Neutrophil (primary cell): ENCODE data around the gene TMEM51.

Source experiments
- H3K27ac ChIP-seq: fragments of 200-600 bp; sonication (generic); 2 replicates; pipeline ENCODE4 v1.5.1; 2016; ENCODE audit warnings: mild to moderate bottlenecking, moderate library complexity
- H3K27me3 ChIP-seq: fragments of 200-600 bp; sonication (generic); 2 replicates; pipeline ENCODE4 v1.6.0; 2016; ENCODE audit warnings: mild to moderate bottlenecking
- H3K36me3 ChIP-seq: fragments of 200-600 bp; sonication (generic); 2 replicates; pipeline ENCODE4 v1.5.1; 2017
- H3K4me1 ChIP-seq, 2 experiments: fragments of 200-600 bp in 1 of 2; sonication (generic) in 1 of 2; 1 replicate in 1 of 2; 2 replicates in 1 of 2; pipeline versions ENCODE4 v1.5.1 to v1.6.1; 2013 to 2016; ENCODE audit warnings: low read depth in 1 of 2, low read length in 1 of 2, mild to moderate bottlenecking in 1 of 2, moderate library complexity in 1 of 2; ENCODE audit not compliant: control insufficient read depth in 1 of 2, insufficient read depth in 1 of 2
- H3K4me3 ChIP-seq, 2 experiments: fragments of 200-600 bp in 1 of 2; sonication (generic) in 1 of 2; 1 replicate in 1 of 2; 2 replicates in 1 of 2; pipeline ENCODE4 v1.5.1; 2013 to 2016; ENCODE audit warnings: low read depth in 1 of 2, low read length in 1 of 2, mild to moderate bottlenecking in 1 of 2, moderate library complexity in 1 of 2
- H3K9me3 ChIP-seq: fragments of 200-600 bp; sonication (generic); 2 replicates; pipeline ENCODE4 v1.5.1; 2016
- TF ChIP-seq, protein P1 (sequence below): fragments of 200-600 bp; sonication (generic); IDR thresholded peaks from 2 replicates; pipeline ENCODE4 v1.5.1; 2016; ENCODE audit warnings: antibody characterized with exemption

TMEM51 gene

DNA sequence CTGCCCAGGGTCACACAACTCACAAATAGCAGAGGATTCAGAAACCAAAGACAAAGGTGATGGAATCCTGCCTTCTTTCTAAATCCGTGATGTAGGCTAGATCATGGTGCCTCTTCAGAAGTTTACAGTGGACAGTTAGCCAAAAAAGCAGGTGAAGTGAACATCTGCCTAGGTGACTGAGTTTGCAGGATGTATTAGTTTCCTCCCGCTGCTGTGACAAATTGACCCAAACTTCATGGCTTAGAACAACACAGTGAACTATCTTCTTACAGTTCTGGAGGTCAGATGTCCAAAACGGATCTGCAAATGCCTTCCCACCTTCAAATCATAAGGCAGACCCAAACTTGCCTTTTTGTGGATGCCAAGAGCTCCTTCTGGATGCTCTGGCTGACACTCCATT is 3.2 kb upstream of the TMEM51 start:
- Histone ChIP-seq H3K36me3 (no peaks in the 10 kb centered on the region), H3K27ac (no peak overlapping the region), H3K9me3 (no peaks in the 10 kb centered on the region), H3K4me1 (peaks cover 19 to 24% of the 10 kb centered on the region in 2 experiments), H3K27me3 (peaks cover 72% of the 10 kb centered on the region), H3K4me3 (no peak overlapping the region)
- TF ChIP-seq, protein P1, sequence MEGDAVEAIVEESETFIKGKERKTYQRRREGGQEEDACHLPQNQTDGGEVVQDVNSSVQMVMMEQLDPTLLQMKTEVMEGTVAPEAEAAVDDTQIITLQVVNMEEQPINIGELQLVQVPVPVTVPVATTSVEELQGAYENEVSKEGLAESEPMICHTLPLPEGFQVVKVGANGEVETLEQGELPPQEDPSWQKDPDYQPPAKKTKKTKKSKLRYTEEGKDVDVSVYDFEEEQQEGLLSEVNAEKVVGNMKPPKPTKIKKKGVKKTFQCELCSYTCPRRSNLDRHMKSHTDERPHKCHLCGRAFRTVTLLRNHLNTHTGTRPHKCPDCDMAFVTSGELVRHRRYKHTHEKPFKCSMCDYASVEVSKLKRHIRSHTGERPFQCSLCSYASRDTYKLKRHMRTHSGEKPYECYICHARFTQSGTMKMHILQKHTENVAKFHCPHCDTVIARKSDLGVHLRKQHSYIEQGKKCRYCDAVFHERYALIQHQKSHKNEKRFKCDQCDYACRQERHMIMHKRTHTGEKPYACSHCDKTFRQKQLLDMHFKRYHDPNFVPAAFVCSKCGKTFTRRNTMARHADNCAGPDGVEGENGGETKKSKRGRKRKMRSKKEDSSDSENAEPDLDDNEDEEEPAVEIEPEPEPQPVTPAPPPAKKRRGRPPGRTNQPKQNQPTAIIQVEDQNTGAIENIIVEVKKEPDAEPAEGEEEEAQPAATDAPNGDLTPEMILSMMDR: no peak

DNA sequence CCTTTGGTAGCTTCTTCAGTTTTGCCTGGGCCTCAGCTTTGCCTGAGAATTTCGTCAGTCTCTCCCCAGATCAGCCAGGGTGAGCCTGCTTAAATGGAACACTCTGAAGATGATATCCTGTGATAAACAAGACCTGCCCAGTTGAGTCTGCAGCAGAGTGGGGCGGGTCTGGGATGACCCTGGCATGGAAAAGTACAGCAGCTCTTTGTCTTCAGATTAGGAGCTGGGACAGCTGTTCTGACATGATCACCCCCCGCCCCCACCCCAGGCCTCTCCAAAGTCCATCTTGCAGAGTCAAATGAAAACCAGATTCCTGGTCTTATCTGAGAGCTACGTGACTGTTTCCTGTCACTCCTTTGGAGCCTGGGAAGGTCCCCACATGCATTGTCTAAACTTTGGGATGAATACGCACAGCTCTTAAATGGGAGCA is 2.2 kb upstream of the TMEM51 start:
- Histone ChIP-seq H3K27ac (no peak overlapping the region), H3K27me3 (peaks cover 82% of the 10 kb centered on the region), H3K4me1 (peaks cover 19 to 24% of the 10 kb centered on the region in 2 experiments), H3K9me3 (no peaks in the 10 kb centered on the region), H3K36me3 (no peaks in the 10 kb centered on the region), H3K4me3 (no peak overlapping the region)
- TF ChIP-seq, protein P1: no peak

DNA sequence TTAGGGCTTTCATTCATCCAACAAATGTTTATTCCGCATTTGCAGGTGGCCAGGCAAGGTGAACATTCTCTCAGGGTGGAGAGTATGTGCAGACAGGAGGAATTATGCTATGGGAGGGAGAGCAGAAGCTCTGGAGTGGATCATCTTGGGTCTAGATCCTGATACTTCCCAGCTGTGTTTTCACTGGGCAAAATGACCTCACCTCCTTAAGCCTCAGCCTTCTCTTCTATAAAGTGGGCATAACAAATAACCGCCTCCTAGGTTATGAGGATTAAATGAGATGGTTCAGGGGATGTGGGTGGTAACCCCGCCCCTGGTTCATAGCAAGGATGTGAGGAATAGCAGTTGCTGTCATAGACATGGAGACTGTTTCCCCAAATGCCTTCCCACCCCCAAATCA is 1.7 kb upstream of the TMEM51 start:
- peaks cover 87% of the 10 kb centered on the region for H3K27me3 ChIP-seq
- TF ChIP-seq, protein P1: no peak

DNA sequence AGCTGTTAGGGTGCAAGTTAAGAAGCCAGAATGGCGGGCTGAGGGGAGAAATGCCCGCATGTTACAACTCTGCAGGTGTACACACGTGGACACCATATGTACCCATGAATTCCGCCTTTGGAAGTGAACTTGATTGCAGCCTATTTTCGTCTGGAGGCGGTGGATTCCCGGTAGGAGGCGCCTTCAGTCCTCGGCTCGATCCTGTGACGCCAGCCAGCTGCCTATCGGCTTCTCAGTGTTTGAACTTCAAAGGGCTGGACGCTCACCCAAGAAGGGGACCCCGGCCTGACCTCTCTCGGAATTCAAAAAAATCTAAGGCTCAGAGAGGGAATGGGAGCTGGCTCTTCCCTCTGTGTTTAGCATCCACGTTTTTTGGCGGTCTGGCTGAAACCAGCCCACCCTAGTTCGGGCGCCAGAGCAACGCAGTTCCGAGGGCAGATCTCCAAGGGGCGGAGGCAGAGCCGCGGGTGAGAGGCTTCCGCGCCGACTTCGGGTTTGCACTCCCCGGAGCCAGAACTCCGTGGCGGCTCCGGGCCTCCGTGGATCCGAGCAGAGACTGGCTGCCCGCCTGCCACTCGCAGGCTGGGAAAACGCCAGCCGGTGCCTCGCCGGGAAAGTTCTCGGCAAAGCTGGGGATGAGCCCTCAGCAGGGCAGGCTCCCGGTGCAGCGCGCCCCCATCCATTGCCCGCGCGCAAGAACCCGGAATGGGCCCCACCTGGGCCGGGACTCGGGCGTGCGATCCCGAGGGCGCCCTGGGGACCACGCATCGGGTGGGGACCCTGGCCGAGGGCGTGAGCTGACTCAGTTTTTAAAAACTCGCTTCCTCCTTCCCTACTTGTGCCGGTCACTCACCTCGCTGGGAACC is 996 bp upstream of the TMEM51 start:
- Histone ChIP-seq H3K27me3 (peaks cover 94% of the 10 kb centered on the region), H3K27ac (no peak overlapping the region), H3K4me3 (no peak overlapping the region), H3K36me3 (no peaks in the 10 kb centered on the region), H3K4me1 (peaks cover 19 to 24% of the 10 kb centered on the region in 2 experiments), H3K9me3 (no peaks in the 10 kb centered on the region)
- TF ChIP-seq, protein P1: no peak

More for the DNA sequence above, 1.7 kb upstream of the TMEM51 start:
- H3K36me3 ChIP-seq: no peaks in the 10 kb centered on the region
- H3K4me1 ChIP-seq: peaks cover 19 to 24% of the 10 kb centered on the region in 2 experiments
- no peaks in the 10 kb centered on the region for H3K9me3 ChIP-seq
- H3K27ac ChIP-seq: no peak overlapping the region
- H3K4me3 ChIP-seq: no peak overlapping the region

DNA sequence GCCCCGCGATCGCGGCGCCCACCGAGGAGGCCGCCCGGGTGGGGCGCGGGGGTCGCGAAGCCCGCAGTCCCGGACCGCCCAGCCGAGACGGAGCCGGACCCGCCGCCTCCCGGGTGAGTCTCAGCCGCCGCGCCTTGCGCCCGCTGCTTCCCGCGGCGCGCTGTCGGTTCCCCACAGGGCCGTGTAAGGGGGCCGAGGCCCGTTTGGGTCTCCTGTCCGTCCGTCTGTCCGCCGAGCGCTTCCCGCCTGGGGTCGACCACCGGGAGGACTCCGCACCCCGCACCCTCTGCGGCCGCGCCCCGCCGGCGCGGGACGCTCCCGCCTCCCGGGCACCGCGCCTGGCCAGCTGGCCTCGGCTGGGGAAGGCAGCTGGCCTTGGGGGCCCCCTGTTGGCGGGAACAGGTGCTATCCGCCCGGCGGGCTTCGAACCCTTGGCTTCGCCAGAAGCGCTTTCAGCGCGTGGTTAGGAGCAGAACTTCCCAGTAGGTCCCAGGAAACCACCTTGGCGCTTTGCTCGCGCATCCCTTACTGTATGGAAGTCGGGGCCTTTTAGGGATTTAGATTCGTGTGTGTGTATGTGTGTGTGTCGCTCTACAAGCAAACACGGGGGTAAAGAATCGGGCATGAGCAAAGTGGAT is 414 bp downstream of the TMEM51 start:
- TF ChIP-seq, protein P1: no peak
- no peak overlapping the region for H3K27ac ChIP-seq
- H3K27me3 ChIP-seq: peaks cover 98% of the 10 kb centered on the region
- H3K9me3 ChIP-seq: no peaks in the 10 kb centered on the region
- H3K36me3 ChIP-seq: no peaks in the 10 kb centered on the region
- H3K4me1 ChIP-seq: peaks cover 19 to 24% of the 10 kb centered on the region in 2 experiments
- H3K4me3 ChIP-seq: no peak overlapping the region
